Upper lobe of left lung (tissue), 6 donors: Measurements from ENCODE around the gene MLC1. TPM values are rescaled to one million over a fixed set of nuclear protein-coding genes. Genes with fewer than 3 reads are reported as not detected.

ENCODE experiments used
- ATAC-seq, 2 donors: fragments of 200-7000 bp; cut with Tn5 transposase; one replicate each; pipeline ENCODE4 v1.9.1; 2022; ENCODE audit warnings: mild to moderate bottlenecking in 2 of 2, moderate library complexity in 2 of 2; ENCODE audit not compliant: low FRiP score in 2 of 2
- DNase-seq, 2 donors: peaks; one replicate each; pipeline ENCODE4 v3.0.0-alpha.2; 2019 to 2020
- H3K27ac ChIP-seq, 4 donors: fragments of 200-600 bp; sonication (generic); one replicate each; pipeline ENCODE4 v1.5.1; 2016 to 2019
- H3K27me3 ChIP-seq, 4 donors: fragments of 200-600 bp; sonication (generic); one replicate each; pipeline ENCODE4 v1.5.1; 2017 to 2019
- H3K36me3 ChIP-seq, 4 donors: fragments of 200-600 bp; sonication (generic); one replicate each; pipeline ENCODE4 v1.5.1; 2016 to 2019
- H3K4me1 ChIP-seq, 4 donors: fragments of 200-600 bp; sonication (generic); one replicate each; pipeline ENCODE4 v1.5.1; 2018 to 2019
- H3K4me3 ChIP-seq, 4 donors: fragments of 200-600 bp; sonication (generic); one replicate each; pipeline ENCODE4 v1.5.1; 2017 to 2019; ENCODE audit warnings: mild to moderate bottlenecking in 2 of 4, moderate library complexity in 1 of 4
- H3K9me3 ChIP-seq, 4 donors: fragments of 200-600 bp; sonication (generic); one replicate each; pipeline ENCODE4 v1.5.1; 2018 to 2019
- EP300 ChIP-seq, 4 donors: sonication (generic); formaldehyde crosslinking; IDR thresholded peaks; one replicate each; pipeline ENCODE4 v1.5.1; 2017; ENCODE audit warnings: antibody characterized with exemption in 4 of 4, control low read depth in 2 of 4
- POLR2A ChIP-seq, 4 donors: fragments of 450-650 bp; IDR thresholded peaks; one replicate each; pipeline ENCODE4 v1.5.1; 2016 to 2017; ENCODE audit warnings: antibody characterized with exemption in 4 of 4, mild to moderate bottlenecking in 2 of 4
- POLR2AphosphoS5 ChIP-seq, 2 donors: sonication (generic); formaldehyde crosslinking; IDR thresholded peaks; one replicate each; pipeline ENCODE4 v1.5.1; 2017; ENCODE audit warnings: antibody characterized with exemption in 2 of 2
- WGBS, 2 donors: methylation state at CpG; one replicate each; pipeline ENCODE4 v1.1.5; 2017 to 2018; 5-methylcytosine and 5-hydroxymethylcytosine counted together
- total RNA-seq, 6 donors: library from RNA; depleted of rRNA in 4 of 6; stranded (reverse); fragments of >200 nt in 4 of 6; gene quantifications; one replicate each; pipeline versions ENCODE4 v1.1.0 to v1.2.1, GENCODE V29; 2016 to 2021
- TF ChIP-seq, protein P1 (sequence below), 6 experiments: fragments of 450-650 bp in 4 of 6; fragments of 200-600 bp in 2 of 6; sonication (generic) in 2 of 6; IDR thresholded peaks; one replicate each; pipeline ENCODE4 v1.5.1; 2016 to 2019; ENCODE audit warnings: antibody characterized with exemption in 6 of 6
- donor health status: DM: no; HTN: no; CAD: no; lungs with moderate emphysema.
- donor health status: DM: no; HTN: yes; CAD: no; lungs with severe emphysema.

MLC1 gene
- total RNA-seq, 6 donors from 2014 or later, result 0.78 to 3.1 (median 1.2) TPM

DNA sequence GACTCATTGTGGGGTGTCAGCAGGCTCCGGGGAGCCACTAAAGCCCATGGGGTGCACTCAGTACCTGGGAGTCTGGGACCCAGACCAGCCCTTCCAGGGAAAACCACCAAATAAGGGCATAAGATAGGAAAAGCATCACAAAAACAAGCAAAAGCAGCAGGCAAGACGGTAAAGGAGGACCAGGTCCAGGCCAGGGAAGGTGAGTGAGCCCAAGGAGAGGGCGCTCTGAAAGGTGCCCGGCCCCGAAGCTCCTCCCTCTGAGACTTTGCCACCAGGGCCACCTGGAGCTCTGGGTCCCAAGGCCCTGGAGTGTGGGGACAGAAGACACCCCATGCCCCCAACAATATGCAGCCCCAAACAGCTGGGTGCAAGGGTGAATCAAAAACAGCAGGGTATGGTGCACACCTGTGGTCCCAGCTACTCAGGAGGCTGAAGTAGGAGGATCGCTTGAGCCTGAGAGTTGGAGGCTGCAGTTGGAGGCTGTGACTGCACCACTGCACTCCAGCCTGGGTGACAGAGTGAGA, 67.5 kb downstream of the MLC1 start:
- 88 to 91% methylated on average over 6 of the region's 6 CpGs for WGBS, 2 donors
- ATAC-seq (no peak), DNase-seq (no peak)
- H3K4me3 ChIP-seq, result no peak overlapping the region
- H3K4me1 ChIP-seq, result peaks cover 9 to 16% (median 10%) of the 10 kb centered on the region in 4 donors
- no peaks in the 10 kb centered on the region for H3K9me3 ChIP-seq
- no peak for TF ChIP-seq POLR2A (IDR thresholded peaks at IDR 0.05)
- TF ChIP-seq EP300 (IDR thresholded peaks at IDR 0.05), result no peak
- TF ChIP-seq, protein P1, sequence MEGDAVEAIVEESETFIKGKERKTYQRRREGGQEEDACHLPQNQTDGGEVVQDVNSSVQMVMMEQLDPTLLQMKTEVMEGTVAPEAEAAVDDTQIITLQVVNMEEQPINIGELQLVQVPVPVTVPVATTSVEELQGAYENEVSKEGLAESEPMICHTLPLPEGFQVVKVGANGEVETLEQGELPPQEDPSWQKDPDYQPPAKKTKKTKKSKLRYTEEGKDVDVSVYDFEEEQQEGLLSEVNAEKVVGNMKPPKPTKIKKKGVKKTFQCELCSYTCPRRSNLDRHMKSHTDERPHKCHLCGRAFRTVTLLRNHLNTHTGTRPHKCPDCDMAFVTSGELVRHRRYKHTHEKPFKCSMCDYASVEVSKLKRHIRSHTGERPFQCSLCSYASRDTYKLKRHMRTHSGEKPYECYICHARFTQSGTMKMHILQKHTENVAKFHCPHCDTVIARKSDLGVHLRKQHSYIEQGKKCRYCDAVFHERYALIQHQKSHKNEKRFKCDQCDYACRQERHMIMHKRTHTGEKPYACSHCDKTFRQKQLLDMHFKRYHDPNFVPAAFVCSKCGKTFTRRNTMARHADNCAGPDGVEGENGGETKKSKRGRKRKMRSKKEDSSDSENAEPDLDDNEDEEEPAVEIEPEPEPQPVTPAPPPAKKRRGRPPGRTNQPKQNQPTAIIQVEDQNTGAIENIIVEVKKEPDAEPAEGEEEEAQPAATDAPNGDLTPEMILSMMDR (IDR thresholded peaks at IDR 0.05), result no peak
- no peak for TF ChIP-seq POLR2AphosphoS5 (IDR thresholded peaks at IDR 0.05)
- H3K36me3 ChIP-seq, result no peaks in the 10 kb centered on the region
- H3K27ac ChIP-seq, result no peak overlapping the region
- peaks cover 7 to 24% (median 16%) of the 10 kb centered on the region in 4 donors for H3K27me3 ChIP-seq

DNA sequence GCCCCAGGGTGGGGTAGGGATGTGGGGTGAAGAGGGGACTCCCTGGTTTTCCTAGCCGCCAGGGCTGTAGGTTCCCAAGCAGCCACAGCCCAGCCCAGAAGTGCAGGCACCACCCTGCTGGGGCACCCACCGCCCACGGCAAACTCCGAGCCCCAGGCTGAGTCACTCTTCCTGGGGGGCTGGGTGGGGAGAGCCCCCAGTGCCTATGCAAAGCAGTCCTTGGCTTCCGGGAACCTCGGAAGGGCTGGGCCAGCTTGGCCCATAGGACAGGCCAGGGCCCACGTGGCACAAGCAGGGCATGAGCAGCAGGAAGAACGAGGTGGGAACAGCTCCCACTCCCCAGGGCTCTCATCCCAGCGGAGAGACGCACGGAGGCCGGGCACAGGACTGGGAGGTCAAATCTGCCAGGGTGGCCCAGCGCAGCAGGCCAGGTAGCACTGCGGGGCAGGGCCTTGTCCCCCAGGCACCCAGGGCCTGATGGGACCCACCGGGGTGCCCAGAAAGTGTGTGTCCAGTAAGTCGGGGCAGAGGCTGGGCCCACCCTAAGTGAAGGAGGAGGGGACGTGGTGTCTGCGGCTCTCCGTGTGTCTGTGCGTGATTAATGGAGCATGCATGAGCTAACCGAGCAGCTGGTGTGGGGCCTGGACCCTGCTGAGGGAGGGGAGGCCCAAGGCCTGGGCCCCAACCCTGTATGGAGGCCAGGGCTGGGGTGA, 68.1 kb downstream of the MLC1 start:
- no peaks in the 10 kb centered on the region for H3K36me3 ChIP-seq
- no peak for TF ChIP-seq EP300 (IDR thresholded peaks at IDR 0.05)
- TF ChIP-seq, protein P1 (IDR thresholded peaks at IDR 0.05), result no peak
- no peak for TF ChIP-seq POLR2A (IDR thresholded peaks at IDR 0.05)
- no peak for TF ChIP-seq POLR2AphosphoS5 (IDR thresholded peaks at IDR 0.05)
- no peaks in the 10 kb centered on the region for H3K9me3 ChIP-seq
- no peak overlapping the region for H3K4me3 ChIP-seq
- ATAC-seq, result no peak
- H3K27me3 ChIP-seq, result peaks cover 7 to 29% (median 20%) of the 10 kb centered on the region in 4 donors
- no peak overlapping the region for H3K27ac ChIP-seq
- 78 to 80% methylated on average over 12 to 21 of the region's 21 CpGs for WGBS, 2 donors
- peak; percentile 21 to 67 for DNase-seq
- H3K4me1 ChIP-seq, result peaks cover 9 to 23% (median 13%) of the 10 kb centered on the region in 4 donors

DNA sequence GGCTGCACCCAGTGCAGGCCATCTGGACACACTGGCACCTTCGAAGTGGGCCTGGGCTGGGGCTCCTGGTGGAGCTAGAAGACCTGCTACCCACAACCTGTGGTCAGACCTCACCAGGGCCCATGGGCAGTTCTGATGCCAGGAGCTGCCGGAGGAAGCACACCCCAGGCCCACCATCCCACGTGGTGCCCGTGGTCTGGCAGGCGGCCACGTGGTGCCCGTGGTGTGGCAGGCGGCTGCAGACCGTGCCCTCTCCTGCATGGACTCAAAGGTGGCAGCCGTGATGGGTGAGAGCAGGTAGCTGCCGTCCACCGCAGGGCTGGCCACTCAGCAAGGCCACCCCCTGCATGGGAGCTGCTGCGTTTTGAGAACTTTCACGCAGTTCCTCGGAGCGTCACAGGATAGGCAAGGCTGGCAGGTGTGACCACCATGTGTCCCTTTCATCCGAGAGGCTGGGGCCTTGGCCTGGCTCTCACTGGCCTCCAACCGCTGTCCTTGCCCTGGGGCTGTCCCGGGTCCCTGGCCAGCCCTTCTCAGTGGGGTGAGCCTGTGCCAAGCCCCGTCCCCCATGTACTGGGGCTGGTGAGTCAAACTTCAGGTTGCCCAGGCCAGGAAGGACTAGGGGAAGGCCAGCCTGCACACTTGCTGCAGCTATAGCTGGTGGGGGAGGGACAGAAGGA, 68.8 kb downstream of the MLC1 start:
- TF ChIP-seq POLR2AphosphoS5 (IDR thresholded peaks at IDR 0.05), result no peak
- no peak for TF ChIP-seq POLR2A (IDR thresholded peaks at IDR 0.05)
- TF ChIP-seq, protein P1 (IDR thresholded peaks at IDR 0.05), result no peak
- no peak for TF ChIP-seq EP300 (IDR thresholded peaks at IDR 0.05)
- Histone ChIP-seq H3K4me1 (peaks cover 9 to 30% (median 14%) of the 10 kb centered on the region in 4 donors), H3K36me3 (no peaks in the 10 kb centered on the region), H3K27ac (no peak overlapping the region), H3K9me3 (no peaks in the 10 kb centered on the region), H3K27me3 (peaks cover 7 to 35% (median 24%) of the 10 kb centered on the region in 4 donors), H3K4me3 (no peak overlapping the region)
- peak; percentile 19 to 78 for DNase-seq
- ATAC-seq, result no peak
- 77% methylated on average over 17 of the region's 20 CpGs; no CpG with 5 or more reads in 1 of the 2 donors for WGBS, 2 donors

GRCh38 chr22:50015451-50016307, 69.5 kb downstream of the MLC1 start:
- ATAC-seq, result no peak
- DNase-seq, result peak in 1 of 2 donors; percentile 66
- H3K27me3 ChIP-seq, result peaks cover 7 to 42% (median 28%) of the 10 kb centered on the region in 4 donors
- peak overlapping the region in 1 of 4 donors; percentile 1 for H3K4me3 ChIP-seq
- no peak overlapping the region for H3K27ac ChIP-seq
- no peaks in the 10 kb centered on the region for H3K36me3 ChIP-seq
- H3K9me3 ChIP-seq, result no peaks in the 10 kb centered on the region
- TF ChIP-seq POLR2A (IDR thresholded peaks at IDR 0.05) (no peak), EP300 (IDR thresholded peaks at IDR 0.05) (no peak), POLR2AphosphoS5 (IDR thresholded peaks at IDR 0.05) (no peak)
- TF ChIP-seq, protein P1 (IDR thresholded peaks at IDR 0.05), result no peak
- 17 to 53% methylated on average over 6 to 11 of the region's 30 CpGs for WGBS, 2 donors
- H3K4me1 ChIP-seq, result peaks cover 14 to 37% (median 21%) of the 10 kb centered on the region in 4 donors
